Measurements from ENCODE around the gene TOPBP1.

Gene TOPBP1

GRCh38 chr3:133593243-133593642 is 68.5 kb downstream of the TOPBP1 start:
- no peak overlapping the region for H3K4me3 ChIP-seq
- DNase-seq (ENCODE audit: low spot score), result no peak
- H3K27ac ChIP-seq, result no peak overlapping the region
- TF ChIP-seq CTCF (IDR thresholded peaks at IDR 0.05), result no peak

- Histone ChIP-seq H3K27ac (no peak overlapping the region), H3K4me3 (no peak overlapping the region)
- TF ChIP-seq CTCF (IDR thresholded peaks at IDR 0.05), result no peak
- no peak for DNase-seq (ENCODE audit: low spot score)
Measured at GRCh38 chr3:133592843-133593242, 68.9 kb downstream of the TOPBP1 start.

- no peak for TF ChIP-seq CTCF (IDR thresholded peaks at IDR 0.05)
- Histone ChIP-seq H3K27ac (no peak overlapping the region), H3K4me3 (no peak overlapping the region)
- no peak for DNase-seq (ENCODE audit: low spot score)
Measured at GRCh38 chr3:133591271-133591742, 70.4 kb downstream of the TOPBP1 start.

GRCh38 chr3:133589503-133589902 is 72.2 kb downstream of the TOPBP1 start:
- Histone ChIP-seq H3K4me3 (no peak overlapping the region), H3K27ac (no peak overlapping the region)
- DNase-seq (ENCODE audit: low spot score), result no peak
- TF ChIP-seq CTCF (IDR thresholded peaks at IDR 0.05), result no peak

- TF ChIP-seq CTCF (IDR thresholded peaks at IDR 0.05), result no peak
- no peak overlapping the region for H3K27ac ChIP-seq
Measured at GRCh38 chr3:133588784-133589465, 72.8 kb downstream of the TOPBP1 start.

GRCh38 chr3:133588035-133588434 is 73.7 kb downstream of the TOPBP1 start:
- Histone ChIP-seq H3K27ac (no peak overlapping the region), H3K4me3 (no peak overlapping the region)
- no peak for DNase-seq (ENCODE audit: low spot score)
- TF ChIP-seq CTCF (IDR thresholded peaks at IDR 0.05), result no peak

More at GRCh38 chr3:133588784-133589465, 72.8 kb downstream of the TOPBP1 start:
- no peak overlapping the region for H3K4me3 ChIP-seq
- no peak for DNase-seq (ENCODE audit: low spot score)

GRCh38 chr3:133583396-133583795 is 78.3 kb downstream of the TOPBP1 start:
- DNase-seq (ENCODE audit: low spot score), result no peak
- no peak overlapping the region for H3K4me3 ChIP-seq
- no peak for TF ChIP-seq CTCF (IDR thresholded peaks at IDR 0.05)
- no peak overlapping the region for H3K27ac ChIP-seq

Measured in coronary artery (tissue), 2 donors.